Hepatocyte (in vitro differentiated cells): ENCODE results near the gene ARL15. TPM values are rescaled to one million over a fixed set of nuclear protein-coding genes. Genes with fewer than 3 reads are reported as not detected.

Experiments used
- DNase-seq: peaks from one replicate; pipeline ENCODE4 v3.0.0-alpha.2; 2016; ENCODE audit warnings: low spot score
- H2AFZ ChIP-seq: fragments of 200-600 bp; sonication (generic); 2 replicates; pipeline ENCODE4 v1.6.0; 2016; ENCODE audit warnings: antibody characterized with exemption, mild to moderate bottlenecking
- H3K27ac ChIP-seq: fragments of 200-600 bp; sonication (generic); 2 replicates; pipeline ENCODE4 v1.5.1; 2016; ENCODE audit warnings: mild to moderate bottlenecking
- H3K27me3 ChIP-seq: fragments of 200-600 bp; sonication (generic); 2 replicates; pipeline ENCODE4 v1.6.1; 2016
- H3K36me3 ChIP-seq: fragments of 200-600 bp; sonication (generic); replicated peaks from 2 replicates; pipeline ENCODE4 v1.5.1; 2016; ENCODE audit warnings: low read depth; ENCODE audit not compliant: insufficient read depth
- H3K4me1 ChIP-seq: fragments of 200-600 bp; sonication (generic); 2 replicates; pipeline ENCODE4 v1.5.1; 2016; ENCODE audit warnings: mild to moderate bottlenecking, moderate library complexity; ENCODE audit not compliant: insufficient read depth
- H3K4me2 ChIP-seq: fragments of 200-600 bp; sonication (generic); 2 replicates; pipeline ENCODE4 v1.6.0; 2016
- H3K4me3 ChIP-seq: fragments of 200-600 bp; sonication (generic); 2 replicates; pipeline ENCODE4 v1.5.1; 2016; ENCODE audit warnings: mild to moderate bottlenecking
- H3K79me2 ChIP-seq: fragments of 200-600 bp; sonication (generic); 2 replicates; pipeline ENCODE4 v1.6.0; 2017; ENCODE audit warnings: mild to moderate bottlenecking
- H3K9me2 ChIP-seq: fragments of 200-600 bp; sonication (generic); replicated peaks from 2 replicates; pipeline ENCODE4 v1.6.0; 2017; ENCODE audit warnings: mild to moderate bottlenecking; ENCODE audit not compliant: insufficient read depth
- H3K9me3 ChIP-seq: fragments of 200-600 bp; sonication (generic); 2 replicates; pipeline ENCODE4 v1.5.1; 2016; ENCODE audit warnings: low read depth, mild to moderate bottlenecking
- H4K20me1 ChIP-seq: fragments of 200-600 bp; sonication (generic); 2 replicates; pipeline ENCODE4 v1.6.0; 2016; ENCODE audit warnings: mild to moderate bottlenecking; ENCODE audit not compliant: insufficient read depth, poor library complexity, severe bottlenecking
- CTCF ChIP-seq: fragments of 200-600 bp; sonication (generic); IDR thresholded peaks from 2 replicates; pipeline ENCODE4 v1.5.1; 2016; ENCODE audit warnings: antibody characterized with exemption, mild to moderate bottlenecking; ENCODE audit not compliant: poor library complexity
- EZH2 ChIP-seq: fragments of 200-600 bp; sonication (generic); IDR thresholded peaks from 2 replicates; pipeline ENCODE4 v1.6.1; 2016; ENCODE audit warnings: antibody characterized with exemption, mild to moderate bottlenecking, borderline replicate concordance
- EZH2phosphoT487 ChIP-seq: fragments of 200-600 bp; sonication (generic); IDR thresholded peaks from one replicate; pipeline ENCODE4 v1.6.1; 2018; ENCODE audit warnings: antibody characterized with exemption, mild to moderate bottlenecking, low read depth, moderate library complexity; ENCODE audit not compliant: unreplicated experiment, severe bottlenecking
- WGBS: methylation state at CpG from one replicate; pipeline ENCODE4 v1.1.6; 2016; ENCODE audit warnings: low lambda C conversion rate; ENCODE audit errors: missing lambda C conversion rate; 5-methylcytosine and 5-hydroxymethylcytosine counted together
- polyA plus RNA-seq: library from polyadenylated mRNA; unstranded; fragments of >200 nt; fragmentation: Nextera tagmentation; extraction: Ambion mirVana; gene quantifications from 2 replicates; pipeline ENCODE4 v1.2.1, GENCODE V29; 2016
- total RNA-seq: library from RNA; depleted of rRNA; stranded (reverse); fragments of >200 nt; gene quantifications from 2 replicates; pipeline ENCODE4 v1.2.3, GENCODE V29; 2014

The ARL15 gene
- total and polyA plus RNA-seq, 2 experiments from 2014 or later: 13.3 to 66.3 TPM

- Histone ChIP-seq H3K79me2 (no peaks in the 10 kb centered on the region), H2AFZ (no peak overlapping the region)
- WGBS: 94% methylated on average over 2 of the region's 2 CpGs
Measured at GRCh38 chr5:54094706-54095105, 215.7 kb downstream of the ARL15 start.

GRCh38 chr5:54093861-54094260, 216.5 kb downstream of the ARL15 start:
- H3K4me3 ChIP-seq: no peak overlapping the region
- no peaks in the 10 kb centered on the region for H3K79me2 ChIP-seq
- no peaks in the 10 kb centered on the region for H3K36me3 ChIP-seq
- no peak for TF ChIP-seq CTCF
- H3K9me2 ChIP-seq: no peaks in the 10 kb centered on the region
- no peak overlapping the region for H2AFZ ChIP-seq
- no peaks in the 10 kb centered on the region for H4K20me1 ChIP-seq
- no peaks in the 10 kb centered on the region for H3K9me3 ChIP-seq
- DNase-seq: no peak
- H3K27ac ChIP-seq: no peak overlapping the region
- WGBS: 73% methylated on average over 2 of the region's 2 CpGs
- H3K4me1 ChIP-seq: no peaks in the 10 kb centered on the region
- H3K27me3 ChIP-seq: no peaks in the 10 kb centered on the region
- no peak overlapping the region for H3K4me2 ChIP-seq

More at GRCh38 chr5:54094706-54095105, 215.7 kb downstream of the ARL15 start:
- Histone ChIP-seq H3K9me2 (no peaks in the 10 kb centered on the region), H3K36me3 (no peaks in the 10 kb centered on the region), H3K4me2 (no peak overlapping the region), H3K27me3 (no peaks in the 10 kb centered on the region), H3K9me3 (no peaks in the 10 kb centered on the region), H4K20me1 (no peaks in the 10 kb centered on the region), H3K27ac (no peak overlapping the region), H3K4me1 (no peaks in the 10 kb centered on the region), H3K4me3 (no peak overlapping the region)
- no peak for DNase-seq
- TF ChIP-seq EZH2 (no peak), EZH2phosphoT487 (no peak), CTCF (no peak)

GRCh38 chr5:54093081-54093492, 217.3 kb downstream of the ARL15 start:
- Histone ChIP-seq H3K27me3 (no peaks in the 10 kb centered on the region), H3K4me1 (no peaks in the 10 kb centered on the region), H3K27ac (no peak overlapping the region), H3K4me2 (no peak overlapping the region), H3K4me3 (no peak overlapping the region), H4K20me1 (no peaks in the 10 kb centered on the region), H3K9me2 (no peaks in the 10 kb centered on the region), H3K79me2 (no peaks in the 10 kb centered on the region), H2AFZ (no peak overlapping the region), H3K9me3 (no peaks in the 10 kb centered on the region), H3K36me3 (no peaks in the 10 kb centered on the region)
- no peak for TF ChIP-seq EZH2
- no peak for DNase-seq
- 53% methylated on average over 1 of the region's 1 CpG for WGBS

- no peak overlapping the region for H3K4me3 ChIP-seq
- H2AFZ ChIP-seq: no peak overlapping the region
- no peaks in the 10 kb centered on the region for H3K36me3 ChIP-seq
- no peak for DNase-seq
- no peaks in the 10 kb centered on the region for H3K79me2 ChIP-seq
- H3K4me2 ChIP-seq: no peak overlapping the region
- no peaks in the 10 kb centered on the region for H4K20me1 ChIP-seq
- H3K4me1 ChIP-seq: no peaks in the 10 kb centered on the region
- H3K27me3 ChIP-seq: no peaks in the 10 kb centered on the region
- H3K9me3 ChIP-seq: no peaks in the 10 kb centered on the region
- 93% methylated on average over 9 of the region's 9 CpGs for WGBS
- no peak for TF ChIP-seq CTCF
- TF ChIP-seq EZH2phosphoT487: no peak
- no peak for TF ChIP-seq EZH2
- no peak overlapping the region for H3K27ac ChIP-seq
- no peaks in the 10 kb centered on the region for H3K9me2 ChIP-seq
Measured at GRCh38 chr5:54091307-54092130, 218.9 kb downstream of the ARL15 start.
